Common myeloid progenitor, CD34-positive (primary cell): Measurements from ENCODE around the gene ZNF512B.

Experiments used
- CTCF ChIA-PET: fragments of 350-600 bp; sonication (Branson Sonifier 250); formaldehyde crosslinking; loops from one replicate; lab custom pipeline; 2021; ENCODE audit warnings: antibody characterized with exemption; lab: Charles Lee
- POLR2A ChIA-PET: fragments of 350-600 bp; sonication (Branson Sonifier 250); formaldehyde crosslinking; loops from one replicate; lab custom pipeline; 2021; ENCODE audit warnings: antibody characterized with exemption; lab: Charles Lee
- DNase-seq, 3 donors: peaks; one replicate each; pipeline versions ENCODE4 v3.0.0 to v3.0.0-alpha.2; 2013
- H3K27ac ChIP-seq, 2 experiments: 1 replicate in 1 of 2; 2 replicates in 1 of 2; pipeline ENCODE4 v1.7.0; 2013; ENCODE audit warnings: inconsistent platforms in 2 of 2, low read length in 2 of 2, mild to moderate bottlenecking in 2 of 2, low read depth in 1 of 2, moderate library complexity in 1 of 2; ENCODE audit not compliant: severe bottlenecking in 2 of 2, insufficient read depth in 1 of 2, poor library complexity in 1 of 2
- H3K27me3 ChIP-seq, 5 experiments: replicated peaks in 2 of 5; 1 replicate in 3 of 5; 2 replicates in 2 of 5; pipeline versions ENCODE4 v1.6.1 to v1.7.0; 2013; ENCODE audit warnings: low read length in 4 of 5, mild to moderate bottlenecking in 2 of 5, moderate library complexity in 2 of 5, inconsistent platforms in 1 of 5; ENCODE audit not compliant: insufficient read depth in 5 of 5, control insufficient read depth in 4 of 5
- H3K36me3 ChIP-seq, 4 experiments: 1 replicate in 2 of 4; 2 replicates in 2 of 4; pipeline versions ENCODE4 v1.6.1 to v1.7.0; 2013; ENCODE audit warnings: low read length in 3 of 4, control low read depth in 1 of 4, mild to moderate bottlenecking in 1 of 4; ENCODE audit not compliant: control insufficient read depth in 4 of 4, insufficient read depth in 4 of 4
- H3K4me1 ChIP-seq, 4 experiments: 1 replicate in 3 of 4; 2 replicates in 1 of 4; pipeline versions ENCODE4 v1.6.1 to v1.7.1; 2013; ENCODE audit warnings: low read length in 3 of 4, mild to moderate bottlenecking in 3 of 4, control low read depth in 1 of 4, inconsistent platforms in 1 of 4, moderate library complexity in 1 of 4; ENCODE audit not compliant: control insufficient read depth in 4 of 4, insufficient read depth in 4 of 4; ENCODE audit errors: control extremely low read depth in 1 of 4
- H3K4me3 ChIP-seq, 7 experiments: 1 replicate in 4 of 7; 2 replicates in 3 of 7; pipeline versions ENCODE4 v1.5.1 to v1.7.0; 2013; ENCODE audit warnings: mild to moderate bottlenecking in 7 of 7, low read length in 6 of 7, moderate library complexity in 6 of 7, inconsistent platforms in 2 of 7, low read depth in 2 of 7, control low read depth in 1 of 7; ENCODE audit not compliant: insufficient read depth in 4 of 7, control insufficient read depth in 1 of 7; ENCODE audit errors: extremely low read depth in 1 of 7
- H3K9me3 ChIP-seq, 5 experiments: 1 replicate in 4 of 5; 2 replicates in 1 of 5; pipeline versions ENCODE4 v1.6.1 to v1.7.1; 2013; ENCODE audit warnings: low read length in 4 of 5, mild to moderate bottlenecking in 2 of 5, inconsistent platforms in 1 of 5, low read depth in 1 of 5, moderate library complexity in 1 of 5; ENCODE audit not compliant: control insufficient read depth in 4 of 5, insufficient read depth in 2 of 5; ENCODE audit errors: control extremely low read depth in 1 of 5
- WGBS: methylation state at CpG from one replicate; pipeline ENCODE4 v1.1.5; 2013; ENCODE audit not compliant: insufficient coverage; 5-methylcytosine and 5-hydroxymethylcytosine counted together

ZNF512B gene

DNA sequence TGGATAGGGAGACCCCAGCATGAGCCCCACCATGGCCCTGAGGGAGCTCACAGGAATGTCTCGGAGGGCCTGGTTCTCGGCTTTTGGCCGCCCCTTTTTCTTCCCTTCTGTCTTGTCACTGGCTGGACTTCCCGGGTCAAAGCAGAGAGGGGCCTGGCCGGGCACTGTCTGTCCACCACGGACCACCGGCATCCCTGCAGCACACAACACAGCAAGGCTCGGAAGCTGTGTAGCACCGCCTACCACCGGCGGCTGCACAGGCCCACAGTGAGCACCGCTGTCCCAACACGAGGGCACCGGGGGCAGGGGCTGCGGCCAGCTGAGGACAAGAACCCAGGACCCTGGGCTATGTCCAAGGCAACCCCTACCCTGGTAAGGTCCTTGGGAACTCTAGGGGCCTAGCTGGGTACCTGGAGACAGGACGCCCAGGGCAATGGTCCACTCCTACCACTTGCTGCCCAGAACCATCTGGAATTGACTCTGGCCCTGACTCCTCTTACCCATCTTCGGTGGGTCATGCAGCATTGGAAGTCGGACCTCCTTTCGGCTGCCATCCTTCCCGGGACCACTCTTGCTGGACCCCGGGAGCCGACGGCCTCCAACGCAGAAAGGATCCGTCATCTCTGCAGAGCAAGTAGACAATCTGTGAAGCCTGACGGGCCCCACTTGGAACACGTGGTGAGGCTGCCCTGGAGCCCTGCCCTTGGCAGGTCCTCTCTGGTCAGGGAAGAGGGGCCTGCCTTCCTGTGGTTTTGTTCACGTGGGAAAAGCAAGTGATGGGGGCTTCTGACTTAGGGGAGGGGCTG lies 2.2 kb downstream of the ZNF512B start:
- DNase-seq, result no peak
- Histone ChIP-seq H3K36me3 (peaks cover 8 to 50% (median 33%) of the 10 kb centered on the region in 4 experiments), H3K9me3 (peaks cover 0 to 16% (median 0%) of the 10 kb centered on the region in 5 experiments), H3K4me1 (peaks cover 0 to 29% (median 23%) of the 10 kb centered on the region in 4 experiments), H3K27ac (no peak overlapping the region), H3K27me3 (no peaks in the 10 kb centered on the region), H3K4me3 (no peak overlapping the region)
- POLR2A ChIA-PET, result no interaction called here
- 89% methylated on average over 26 of the region's 28 CpGs for WGBS
- CTCF ChIA-PET, result interaction anchor here (0.6 to 1.7 kb wide), 2 partner anchors 12 to 61 kb away, joined by 3 to 6 read pairs; partner anchors contain the start of gene SAMD10

GRCh38 chr20:63966944-63967322 lies 2.8 kb downstream of the ZNF512B start:
- DNase-seq, result no peak
- Histone ChIP-seq H3K4me3 (no peak overlapping the region), H3K36me3 (peaks cover 10 to 56% (median 39%) of the 10 kb centered on the region in 4 experiments), H3K4me1 (peaks cover 0 to 24% (median 20%) of the 10 kb centered on the region in 4 experiments), H3K27me3 (no peaks in the 10 kb centered on the region), H3K27ac (no peak overlapping the region), H3K9me3 (peaks cover 0 to 16% (median 0%) of the 10 kb centered on the region in 5 experiments)
- WGBS, result 97% methylated on average over 11 of the region's 13 CpGs
- ChIA-PET POLR2A (no interaction called here), CTCF (interaction anchor here (1.7 kb wide), 1 partner anchor 13 kb away, joined by 6 read pairs; the partner anchor contains the start of gene SAMD10)

GRCh38 chr20:63966172-63966943 lies 3.4 kb downstream of the ZNF512B start:
- ChIA-PET POLR2A (no interaction called here), CTCF (interaction anchor here (1.7 kb wide), 1 partner anchor 14 kb away, joined by 6 read pairs; the partner anchor contains the start of gene SAMD10)
- peaks cover 0 to 16% (median 0%) of the 10 kb centered on the region in 5 experiments for H3K9me3 ChIP-seq
- H3K36me3 ChIP-seq, result peaks cover 10 to 61% (median 43%) of the 10 kb centered on the region in 4 experiments
- H3K4me1 ChIP-seq, result peaks cover 0 to 24% (median 19%) of the 10 kb centered on the region in 4 experiments
- peak overlapping the region in 1 of 7 experiments; percentile 5 for H3K4me3 ChIP-seq
- DNase-seq, result no peak
- no peaks in the 10 kb centered on the region for H3K27me3 ChIP-seq
- H3K27ac ChIP-seq, result no peak overlapping the region
- 96% methylated on average over 25 of the region's 27 CpGs for WGBS

GRCh38 chr20:63964412-63964811 lies 5.3 kb downstream of the ZNF512B start:
- 98% methylated on average over 12 of the region's 16 CpGs for WGBS

GRCh38 chr20:63963784-63964301 lies 5.9 kb downstream of the ZNF512B start:
- no peak overlapping the region for H3K4me3 ChIP-seq
- H3K27me3 ChIP-seq, result no peaks in the 10 kb centered on the region
- peaks cover 13 to 79% (median 56%) of the 10 kb centered on the region in 4 experiments for H3K36me3 ChIP-seq
- 97% methylated on average over 15 of the region's 16 CpGs for WGBS
- POLR2A ChIA-PET, result no interaction called here
- H3K27ac ChIP-seq, result no peak overlapping the region
- H3K4me1 ChIP-seq, result peaks cover 0 to 14% (median 10%) of the 10 kb centered on the region in 4 experiments
- CTCF ChIA-PET, result interaction anchor here (0.6 to 1.2 kb wide), 3 partner anchors 10 to 17 kb away, joined by 3 to 4 read pairs (median 3); partner anchors contain the start of gene PRPF6
- H3K9me3 ChIP-seq, result peaks cover 0 to 16% (median 0%) of the 10 kb centered on the region in 5 experiments
- no peak for DNase-seq

More at GRCh38 chr20:63964412-63964811, 5.3 kb downstream of the ZNF512B start:
- Histone ChIP-seq H3K9me3 (peaks cover 0 to 16% (median 0%) of the 10 kb centered on the region in 5 experiments), H3K4me3 (no peak overlapping the region), H3K36me3 (peaks cover 12 to 74% (median 52%) of the 10 kb centered on the region in 4 experiments), H3K4me1 (peaks cover 0 to 17% (median 14%) of the 10 kb centered on the region in 4 experiments), H3K27ac (no peak overlapping the region), H3K27me3 (no peaks in the 10 kb centered on the region)
- DNase-seq, result no peak
- CTCF ChIA-PET, result interaction anchor here (0.6 to 1.2 kb wide), 3 partner anchors 9 to 16 kb away, joined by 3 to 4 read pairs (median 3); partner anchors contain the start of gene PRPF6
- POLR2A ChIA-PET, result no interaction called here

- no peak for DNase-seq
- Histone ChIP-seq H3K4me3 (no peak overlapping the region), H3K27me3 (no peaks in the 10 kb centered on the region), H3K4me1 (peaks cover 0 to 12% (median 6%) of the 10 kb centered on the region in 4 experiments), H3K36me3 (peaks cover 13 to 81% (median 58%) of the 10 kb centered on the region in 4 experiments), H3K9me3 (peaks cover 0 to 16% (median 0%) of the 10 kb centered on the region in 5 experiments), H3K27ac (no peak overlapping the region)
- ChIA-PET CTCF (interaction anchor here (1.0 to 1.2 kb wide), 2 partner anchors 10 to 12 kb away, joined by 3 to 4 read pairs; no protein-coding TSS in a partner anchor), POLR2A (no interaction called here)
- WGBS, result 89% methylated on average over 26 of the region's 27 CpGs
Measured at GRCh38 chr20:63963348-63963741, 6.4 kb downstream of the ZNF512B start.
